Mucosa of gallbladder (tissue), 1 donor: ENCODE measurements around the gene ARVCF. TPM values are rescaled to one million over a fixed set of nuclear protein-coding genes. Genes with fewer than 3 reads are reported as not detected.

Source experiments
- DNase-seq: peaks from one replicate; pipeline ENCODE4 v3.0.0-alpha.2; 2020; ENCODE audit warnings: low spot score
- total RNA-seq: library from RNA; stranded (reverse); gene quantifications from one replicate; pipeline ENCODE4 v1.2.1, GENCODE V29; 2021
- donor health status: DM: no; HTN: no; CAD: no.

Gene ARVCF
- total RNA-seq, 1 donor from 2014 or later = 44.3 TPM

- DNase-seq = peak; percentile 83
Observed at GRCh38 chr22:19962246-19962908, 54.2 kb downstream of the ARVCF start.

DNA sequence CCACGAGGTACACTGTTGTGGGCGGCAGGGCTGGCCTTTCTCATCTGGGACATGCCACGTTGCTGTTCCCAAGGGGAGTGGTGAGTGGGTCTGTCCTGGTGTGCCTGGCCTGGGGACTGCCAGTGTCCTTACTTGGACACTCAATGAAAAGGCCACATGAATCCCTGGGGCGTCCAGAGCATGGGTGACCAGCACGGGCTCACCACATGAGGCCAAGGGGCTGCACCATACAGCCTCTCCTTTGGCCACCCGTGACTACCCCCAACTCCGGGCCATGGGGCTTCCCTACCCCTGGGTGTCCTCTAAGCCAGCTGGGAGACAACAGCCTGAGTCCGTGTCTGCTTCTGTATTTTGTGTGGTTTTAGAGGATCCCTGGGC lies 54.8 kb downstream of the ARVCF start:
- no peak for DNase-seq

DNA sequence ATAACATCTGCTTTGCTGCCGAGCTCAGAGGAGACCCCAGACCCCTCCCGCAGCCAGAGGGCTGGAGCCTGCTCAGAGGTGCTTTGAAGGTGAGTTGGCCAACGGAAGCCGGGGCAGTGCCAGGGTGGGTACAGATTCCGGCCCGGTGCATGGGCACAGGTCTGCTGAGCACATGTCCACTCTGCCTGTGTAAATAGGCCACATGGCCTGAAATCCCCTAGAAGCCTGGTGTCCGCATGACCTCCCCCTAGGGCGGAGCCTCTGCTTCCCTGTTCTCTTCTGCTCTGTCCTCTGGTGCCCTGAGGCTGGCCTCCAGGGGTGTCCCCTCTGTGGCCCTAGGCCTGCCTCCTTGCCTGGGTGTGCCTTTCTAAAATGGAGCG lies 55.4 kb downstream of the ARVCF start:
- DNase-seq = no peak

DNA sequence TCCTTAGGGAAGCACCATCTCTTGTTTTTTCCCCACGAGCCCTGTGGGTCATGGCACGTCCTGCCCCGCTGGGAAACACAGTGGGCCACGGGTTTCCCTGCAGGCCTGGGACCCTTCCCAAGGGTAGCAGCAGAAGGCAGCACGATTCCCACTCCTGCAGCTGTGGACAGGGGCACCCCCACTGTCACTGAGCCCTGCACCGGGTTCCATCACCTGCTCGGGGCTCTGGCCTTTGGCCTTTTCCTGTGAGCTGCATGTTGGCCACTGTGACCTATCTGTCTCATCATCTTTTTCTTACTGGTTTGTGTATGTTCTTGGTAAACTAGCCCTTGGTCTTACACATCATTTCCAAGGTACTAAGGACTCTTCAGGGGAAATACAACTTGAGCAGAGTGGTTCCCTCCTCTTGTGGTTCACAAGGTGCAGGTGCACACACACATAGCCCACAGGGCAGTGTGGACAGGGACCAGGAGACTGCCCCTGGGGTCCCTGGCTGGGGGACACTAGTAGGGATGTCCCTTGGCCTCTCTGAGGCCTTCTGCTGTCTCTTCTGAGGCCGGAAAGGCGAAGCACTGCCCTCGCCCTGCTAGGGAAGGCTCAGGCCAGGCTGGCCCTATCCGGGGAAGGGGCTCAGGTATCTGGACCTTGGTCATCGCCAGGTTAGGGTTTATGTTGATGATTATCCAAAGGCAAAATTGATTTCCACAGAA lies 56.0 kb downstream of the ARVCF start:
- no peak for DNase-seq

GRCh38 chr22:19959587-19960490 lies 56.8 kb downstream of the ARVCF start:
- DNase-seq = no peak

- DNase-seq = peak; percentile 63
Observed at GRCh38 chr22:19959043-19959586, 57.5 kb downstream of the ARVCF start.

- no peak for DNase-seq
Observed at GRCh38 chr22:19958083-19959042, 58.3 kb downstream of the ARVCF start.

GRCh38 chr22:19957445-19957844 lies 59.2 kb downstream of the ARVCF start:
- no peak for DNase-seq

- DNase-seq = no peak
Observed at GRCh38 chr22:19955241-19956128, 61.1 kb downstream of the ARVCF start.

- no peak for DNase-seq
Observed at GRCh38 chr22:19951346-19951745, 65.3 kb downstream of the ARVCF start.

DNA sequence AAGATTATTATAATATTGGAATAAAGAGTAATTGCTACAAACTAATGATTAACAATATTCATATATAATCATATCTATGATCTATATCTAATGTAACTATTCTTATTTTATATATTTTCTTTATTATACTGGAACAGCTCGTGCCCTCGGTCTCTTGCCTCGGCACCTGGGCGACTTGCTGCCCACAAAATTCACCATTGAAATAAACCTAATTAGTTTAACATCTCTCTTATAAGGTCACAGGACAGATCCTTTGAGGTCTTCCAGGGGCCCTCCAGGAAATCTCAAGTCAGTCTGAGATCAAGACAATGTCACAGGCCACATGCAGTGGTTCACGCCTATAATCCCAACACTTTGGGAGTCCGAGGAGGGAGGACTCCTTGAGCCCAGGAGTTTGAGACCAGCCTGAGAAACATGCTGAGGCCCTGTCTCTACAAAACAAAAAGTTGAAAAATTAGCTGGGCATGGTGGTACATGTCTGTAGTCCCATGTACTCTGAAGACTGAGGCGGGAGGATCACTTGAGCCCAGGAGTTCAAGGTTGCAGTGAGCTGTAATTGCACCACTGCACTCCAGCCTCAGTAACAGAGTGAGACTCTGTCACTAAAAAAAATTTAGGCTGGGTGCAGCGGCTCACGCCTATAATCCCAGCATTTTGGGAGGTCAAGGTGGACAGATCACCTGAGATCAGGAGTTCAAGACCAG lies 68.4 kb downstream of the ARVCF start:
- DNase-seq = no peak

GRCh38 chr22:19943082-19944026 lies 73.3 kb downstream of the ARVCF start:
- DNase-seq = no peak

GRCh38 chr22:19942157-19943081 lies 74.2 kb downstream of the ARVCF start:
- no peak for DNase-seq

GRCh38 chr22:19941365-19942082 lies 75.1 kb downstream of the ARVCF start, which contains the start of the genes COMT and TXNRD2:
COMT (plus strand) TSS chr22:19941772; CDS start chr22:19962527, 20,755 bp downstream.
TXNRD2 (minus strand) TSS chr22:19941818; CDS start chr22:19941803, 15 bp downstream.
- peak; percentile 57 for DNase-seq

DNA sequence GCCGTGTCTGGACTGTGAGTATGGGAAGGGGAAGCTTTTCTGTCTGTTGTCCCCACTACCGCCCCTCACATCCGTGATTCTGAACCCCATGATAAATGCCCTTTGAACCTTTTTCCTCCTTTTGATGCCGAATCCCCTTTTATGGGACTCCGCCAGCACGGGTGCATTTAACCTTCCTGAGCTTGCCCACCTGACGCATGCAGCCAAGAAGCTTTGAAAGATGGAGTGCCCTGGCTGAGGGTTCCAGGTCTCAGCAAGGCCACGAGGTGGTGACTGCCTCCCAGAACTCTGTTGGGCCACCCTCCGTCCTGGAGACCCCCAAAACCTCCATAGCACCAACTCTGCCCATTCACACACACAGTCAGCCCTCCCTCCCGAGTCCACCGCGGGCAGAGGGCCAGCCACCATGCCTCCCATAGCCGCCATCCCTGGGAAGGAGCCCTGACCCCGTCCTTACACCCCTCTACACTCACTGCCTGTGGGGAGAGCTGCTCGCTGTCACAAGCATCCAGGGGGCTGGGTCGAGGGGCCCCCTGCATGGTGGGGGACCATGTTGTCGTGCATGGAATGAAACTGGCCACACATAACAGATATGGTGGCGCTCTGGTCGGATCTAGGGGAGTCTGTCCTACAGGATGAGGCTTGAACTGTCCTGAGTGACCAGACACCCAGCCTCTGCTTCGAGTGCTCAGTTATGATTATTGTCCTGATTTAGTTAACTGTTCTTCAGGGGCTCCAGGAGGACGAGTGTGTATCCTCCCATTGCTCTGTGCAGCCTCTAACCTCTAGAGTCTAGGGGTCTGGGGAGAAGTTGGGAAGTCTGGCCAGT lies 75.9 kb downstream of the ARVCF start:
- DNase-seq = no peak
